ENCODE data around the gene COL5A2. TPM values are rescaled to one million over a fixed set of nuclear protein-coding genes. Genes with fewer than 3 reads are reported as not detected.

COL5A2 gene
- total RNA-seq, 2 donors from 2014 or later: 8.2 to 17.6 TPM

- H3K9me3 ChIP-seq: no peaks in the 10 kb centered on the region
- H3K4me3 ChIP-seq: no peak overlapping the region
- TF ChIP-seq POLR2AphosphoS5 (IDR thresholded peaks at IDR 0.05) (no peak), CTCF (IDR thresholded peaks at IDR 0.05) (no peak), POLR2A (IDR thresholded peaks at IDR 0.05) (no peak)
- no peaks in the 10 kb centered on the region for H3K27me3 ChIP-seq (replicated peaks; ENCODE audit: insufficient read depth)
- DNase-seq (ENCODE audit: low spot score): no peak
- intact Hi-C loops (cut with DNase I): no loop called here
- no peaks in the 10 kb centered on the region for H3K4me1 ChIP-seq (replicated peaks)
- H3K36me3 ChIP-seq: no peaks in the 10 kb centered on the region
- 49% methylated on average over 3 of the region's 3 CpGs for WGBS
- no peak overlapping the region for H3K27ac ChIP-seq
Measured at GRCh38 chr2:189076572-189076971, 103.0 kb downstream of the COL5A2 start.

GRCh38 chr2:189076120-189076519 is 103.4 kb downstream of the COL5A2 start:
- Histone ChIP-seq H3K27ac (no peak overlapping the region), H3K36me3 (no peaks in the 10 kb centered on the region), H3K9me3 (no peaks in the 10 kb centered on the region), H3K27me3 (replicated peaks; ENCODE audit: insufficient read depth) (no peaks in the 10 kb centered on the region), H3K4me1 (replicated peaks) (no peaks in the 10 kb centered on the region), H3K4me3 (no peak overlapping the region)
- WGBS: 88% methylated on average over 3 of the region's 3 CpGs
- TF ChIP-seq CTCF (IDR thresholded peaks at IDR 0.05) (no peak), POLR2AphosphoS5 (IDR thresholded peaks at IDR 0.05) (no peak), POLR2A (IDR thresholded peaks at IDR 0.05) (no peak)
- intact Hi-C loops (cut with DNase I): no loop called here
- no peak for DNase-seq (ENCODE audit: low spot score)

- 89% methylated on average over 3 of the region's 3 CpGs for WGBS
- Histone ChIP-seq H3K4me1 (replicated peaks) (no peaks in the 10 kb centered on the region), H3K9me3 (no peaks in the 10 kb centered on the region), H3K36me3 (no peaks in the 10 kb centered on the region), H3K27me3 (replicated peaks; ENCODE audit: insufficient read depth) (no peaks in the 10 kb centered on the region), H3K27ac (no peak overlapping the region), H3K4me3 (no peak overlapping the region)
- intact Hi-C loops (cut with DNase I): no loop called here
- TF ChIP-seq POLR2A (IDR thresholded peaks at IDR 0.05): no peak
- no peak for TF ChIP-seq CTCF (IDR thresholded peaks at IDR 0.05)
- no peak for TF ChIP-seq POLR2AphosphoS5 (IDR thresholded peaks at IDR 0.05)
- no peak for DNase-seq (ENCODE audit: low spot score)
Measured at GRCh38 chr2:189074506-189074905, 105.1 kb downstream of the COL5A2 start.

- H3K27me3 ChIP-seq (replicated peaks; ENCODE audit: insufficient read depth): no peaks in the 10 kb centered on the region
- H3K27ac ChIP-seq: no peak overlapping the region
- no peaks in the 10 kb centered on the region for H3K36me3 ChIP-seq
Measured at GRCh38 chr2:189072036-189072435, 107.5 kb downstream of the COL5A2 start.

More at GRCh38 chr2:189072036-189072435, 107.5 kb downstream of the COL5A2 start:
- Histone ChIP-seq H3K4me3 (no peak overlapping the region), H3K9me3 (no peaks in the 10 kb centered on the region), H3K4me1 (replicated peaks) (no peaks in the 10 kb centered on the region)
- 96% methylated on average over 1 of the region's 1 CpG for WGBS
- TF ChIP-seq CTCF (IDR thresholded peaks at IDR 0.05) (no peak), POLR2AphosphoS5 (IDR thresholded peaks at IDR 0.05) (no peak), POLR2A (IDR thresholded peaks at IDR 0.05) (no peak)
- intact Hi-C loops (cut with DNase I): no loop called here
- no peak for DNase-seq (ENCODE audit: low spot score)
